Suppressor macrophage treated with lipopolysaccharide for 4 hours (primary cell): ENCODE measurements around the gene TBCD.
"Not testable (repeated sequence)": the region's sequence is repeated elsewhere in the genome, so short reads cannot be mapped to it uniquely, and the experiment has no call there.

Experiments
- DNase-seq: peaks from one replicate; pipeline ENCODE4 v3.0.0-alpha.2; 2020

The TBCD gene

DNA sequence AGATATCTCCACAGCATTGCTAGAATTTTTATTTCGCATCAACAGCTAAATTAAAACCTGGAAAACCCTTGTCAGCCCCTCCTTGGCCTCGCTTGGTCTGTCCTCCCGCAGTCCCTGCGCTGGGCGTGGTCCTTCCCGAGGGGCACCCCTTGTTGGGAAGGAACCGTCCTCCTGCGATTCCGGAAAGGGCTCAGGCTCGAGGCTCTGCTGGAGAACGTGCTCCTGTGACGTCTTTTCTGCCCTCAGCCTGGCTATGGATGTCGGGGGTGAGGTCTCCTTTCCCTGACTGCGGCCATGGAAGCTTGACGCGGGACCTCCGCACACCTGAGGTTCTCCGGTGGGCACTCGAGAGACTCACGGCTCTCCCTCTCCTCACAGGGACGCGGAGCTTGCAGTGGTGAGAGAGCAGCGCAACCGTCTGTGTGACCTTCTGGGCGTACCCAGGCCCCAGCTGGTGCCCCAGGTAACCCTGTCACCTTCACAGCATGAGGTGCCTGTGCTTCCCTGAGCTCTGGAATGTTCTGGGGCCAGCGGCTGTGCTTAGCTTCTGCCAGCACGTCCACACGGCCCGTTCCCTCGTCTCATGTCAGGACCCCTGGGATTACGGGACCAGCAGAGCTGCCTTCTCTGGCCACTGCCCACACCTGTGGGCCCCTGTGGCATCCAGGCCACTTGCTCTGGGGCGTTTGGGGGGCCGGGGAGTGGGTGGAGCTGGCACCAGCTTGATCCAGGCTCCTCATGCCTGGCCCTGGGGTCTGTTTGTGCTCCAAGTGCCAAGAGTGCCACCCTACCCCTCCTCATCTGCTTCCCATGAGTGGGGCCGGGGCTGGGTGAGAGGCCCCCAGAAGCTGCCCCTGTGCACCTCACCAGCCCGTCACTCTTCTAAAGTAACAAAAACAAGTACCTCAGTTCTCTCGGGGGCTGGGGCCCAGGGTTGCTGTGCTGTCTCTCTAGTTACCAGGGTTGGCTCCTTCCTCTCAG, 189.4 kb downstream of the TBCD start:
- no peak for DNase-seq

DNA sequence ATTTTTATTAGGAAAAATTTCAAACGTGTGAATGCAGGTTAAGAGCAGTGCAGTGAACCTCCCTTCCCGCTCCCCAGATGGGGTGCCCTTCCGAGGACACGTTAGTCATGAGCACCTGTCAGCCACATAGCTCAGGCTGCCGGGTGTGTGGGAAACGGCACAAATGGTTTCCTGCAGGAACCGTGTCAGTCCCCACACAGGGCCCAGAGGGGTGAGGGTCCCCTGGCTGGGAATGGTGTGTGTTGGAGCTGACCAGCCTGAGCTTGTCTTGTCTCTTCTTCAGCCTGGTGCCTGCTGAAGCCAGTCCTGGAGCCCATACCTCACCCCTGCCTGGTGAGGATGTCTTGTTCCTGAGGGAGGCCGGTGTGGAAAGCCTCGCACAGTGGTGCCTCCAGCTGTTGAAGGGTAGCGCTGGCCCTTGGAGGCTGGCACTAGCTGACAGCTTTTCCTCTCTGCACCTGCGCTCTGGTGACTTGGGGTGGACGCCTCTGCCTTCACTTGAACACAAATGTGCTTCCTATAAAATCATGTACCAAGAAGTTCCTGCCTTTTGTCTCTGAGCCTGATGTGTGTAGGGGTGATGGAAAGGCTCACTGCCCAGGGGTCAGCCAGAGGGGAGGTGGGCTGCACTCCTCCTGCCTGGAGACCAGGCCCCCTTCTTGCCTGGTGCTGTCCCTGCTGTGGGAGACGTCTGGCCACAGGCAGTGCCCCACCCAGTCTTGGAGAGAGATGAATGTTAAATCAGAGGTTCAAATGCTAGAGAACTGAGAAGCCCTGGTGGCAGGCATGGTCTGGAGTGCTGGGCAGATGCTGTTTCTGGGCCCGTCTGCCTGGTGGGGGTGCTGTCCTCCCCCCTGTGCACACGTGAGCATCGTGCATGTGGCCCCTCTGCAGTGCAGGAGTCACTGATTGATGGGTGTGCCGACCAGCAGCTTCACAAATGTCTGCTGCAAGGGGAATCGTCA, 190.6 kb downstream of the TBCD start:
- no peak for DNase-seq

DNA sequence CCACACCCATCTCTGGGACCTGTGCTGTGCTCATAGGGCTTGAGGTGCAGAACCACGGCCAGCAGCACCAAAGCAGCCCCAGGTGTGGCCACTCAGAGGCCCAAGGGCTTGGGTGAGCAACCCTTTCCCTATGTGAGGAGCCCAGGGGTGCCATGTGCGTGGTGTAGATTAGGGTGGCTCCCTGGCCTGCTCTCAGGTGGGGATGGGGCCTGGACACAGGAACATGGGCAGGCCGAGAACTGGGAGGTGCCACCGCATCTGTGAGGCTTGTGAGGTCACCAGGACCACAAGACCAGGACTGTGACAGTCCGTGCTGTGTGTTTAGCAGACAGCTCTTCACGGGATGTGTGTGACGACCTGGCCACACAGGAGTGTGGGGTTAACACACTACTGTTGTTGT, 191.5 kb downstream of the TBCD start:
- DNase-seq, result no peak

DNA sequence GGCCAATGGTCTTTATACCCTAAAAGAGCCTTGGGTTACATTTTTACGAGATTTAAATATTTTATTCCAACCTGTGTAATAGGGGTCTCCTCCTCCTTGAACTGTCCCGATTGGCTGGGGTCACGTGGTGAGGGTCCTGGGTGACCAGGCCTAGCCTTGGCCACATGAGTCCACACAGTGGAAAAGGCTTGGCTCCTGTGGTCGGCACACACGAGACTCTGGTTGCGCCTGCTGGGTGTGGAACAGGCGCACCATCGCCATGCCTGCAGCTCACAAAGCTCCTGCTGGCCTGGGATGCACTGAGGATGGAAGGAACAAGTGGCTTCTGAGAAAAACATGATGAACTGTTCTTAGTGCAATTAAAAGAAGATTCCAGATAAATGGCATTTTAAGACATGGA, 191.9 kb downstream of the TBCD start:
- DNase-seq, result no peak

DNA sequence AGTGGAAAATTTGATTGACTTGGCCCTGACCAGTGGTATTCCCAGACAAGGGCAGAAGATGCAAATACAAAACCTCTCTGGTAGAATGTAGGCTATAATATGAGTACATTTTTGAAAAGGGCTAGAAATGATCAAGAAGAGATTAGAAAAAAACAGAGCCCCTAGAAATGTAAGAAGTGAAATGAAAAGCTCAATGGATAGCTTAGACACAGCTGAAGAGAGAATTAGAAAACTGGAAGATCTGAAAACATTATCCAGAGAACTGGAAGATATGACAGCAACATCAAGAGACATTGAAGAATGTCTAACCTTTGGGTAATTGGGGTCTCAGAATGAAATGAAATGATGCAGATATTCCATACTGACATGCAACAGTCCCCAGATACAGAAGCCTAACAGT, 193.1 kb downstream of the TBCD start:
- no peak for DNase-seq

DNA sequence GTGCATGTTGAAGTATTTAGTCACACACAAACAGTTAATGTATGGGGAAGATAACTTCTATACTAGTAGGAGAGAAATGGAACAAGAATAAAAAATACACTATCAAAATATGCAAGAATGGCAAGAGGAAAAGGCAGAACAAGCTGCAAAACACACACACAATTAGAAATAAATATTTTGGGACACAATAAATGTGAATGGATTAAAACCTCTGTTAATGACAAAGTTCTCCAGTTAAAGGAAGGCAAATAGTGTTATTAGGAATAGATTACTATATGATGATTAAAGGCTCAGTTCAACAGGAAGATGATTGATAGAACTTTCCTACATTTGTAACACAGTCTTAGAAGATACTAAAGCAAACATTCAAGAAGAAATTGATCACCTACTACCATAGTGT, 194.2 kb downstream of the TBCD start:
- no peak for DNase-seq

DNA sequence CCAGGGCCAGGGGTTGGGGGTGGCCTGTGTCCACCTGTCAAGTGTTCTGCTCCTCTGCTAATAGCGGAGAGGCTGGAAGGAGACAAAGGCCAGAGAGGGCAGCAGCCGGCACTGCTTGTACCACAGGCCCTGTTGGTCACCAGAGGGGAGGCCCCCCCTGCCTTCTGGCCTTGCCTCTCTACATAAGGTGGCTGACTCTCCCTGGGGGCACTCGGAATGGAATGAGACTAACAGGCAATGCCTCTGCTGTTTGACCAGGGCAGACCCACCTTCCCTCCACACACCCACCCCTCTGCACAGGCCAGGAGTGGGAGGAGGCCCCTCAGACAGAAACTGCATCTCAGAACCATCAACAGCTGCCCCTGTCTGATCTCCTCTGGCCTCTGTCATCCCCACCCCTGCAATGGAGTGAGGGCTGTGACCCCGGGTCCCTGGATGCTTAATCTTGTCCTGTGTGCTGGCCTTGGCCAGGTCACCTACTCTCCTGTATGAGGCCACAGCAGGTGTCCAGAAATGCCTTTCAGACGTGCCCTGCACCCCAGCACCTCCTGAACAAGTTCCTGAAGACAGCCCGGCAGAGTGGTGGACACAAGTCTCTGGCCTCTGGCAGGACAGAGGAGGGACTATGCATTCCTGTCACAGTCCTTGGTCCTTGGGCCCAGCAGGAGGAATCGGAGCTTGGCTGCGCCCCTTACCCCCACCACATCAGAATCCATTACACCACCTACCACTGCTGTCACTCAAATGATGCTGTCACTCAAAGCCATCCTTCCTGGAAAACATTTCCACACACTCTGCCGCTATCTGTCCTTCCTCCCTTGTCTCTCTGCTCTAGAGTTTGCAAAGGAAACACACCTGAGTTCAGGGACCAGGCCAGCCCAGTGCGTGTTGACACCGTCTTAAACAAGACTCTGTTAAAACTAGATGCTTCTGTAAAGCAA, 195.5 kb downstream of the TBCD start:
- no peak for DNase-seq

DNA sequence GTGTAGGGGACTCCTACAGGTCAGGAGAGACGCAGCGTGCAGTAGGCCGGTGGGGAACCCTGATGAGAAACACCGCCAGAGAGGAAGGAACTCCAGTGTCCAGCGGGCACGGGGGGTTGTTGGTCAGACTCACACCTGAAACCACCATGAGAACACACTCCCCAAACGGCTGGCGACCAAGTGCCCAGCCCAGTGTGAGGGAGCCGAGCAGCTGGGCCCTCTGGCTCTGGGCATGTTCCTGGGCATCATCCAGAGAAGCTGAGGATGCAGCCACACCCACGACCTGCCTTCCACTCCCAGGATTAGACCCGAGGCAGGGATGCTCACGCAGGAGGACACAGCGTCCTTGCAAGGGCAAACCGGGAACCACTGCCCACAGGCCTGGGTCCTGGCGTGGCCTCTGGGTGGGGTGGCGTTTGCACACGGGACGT, 196.2 kb downstream of the TBCD start:
- no peak for DNase-seq

DNA sequence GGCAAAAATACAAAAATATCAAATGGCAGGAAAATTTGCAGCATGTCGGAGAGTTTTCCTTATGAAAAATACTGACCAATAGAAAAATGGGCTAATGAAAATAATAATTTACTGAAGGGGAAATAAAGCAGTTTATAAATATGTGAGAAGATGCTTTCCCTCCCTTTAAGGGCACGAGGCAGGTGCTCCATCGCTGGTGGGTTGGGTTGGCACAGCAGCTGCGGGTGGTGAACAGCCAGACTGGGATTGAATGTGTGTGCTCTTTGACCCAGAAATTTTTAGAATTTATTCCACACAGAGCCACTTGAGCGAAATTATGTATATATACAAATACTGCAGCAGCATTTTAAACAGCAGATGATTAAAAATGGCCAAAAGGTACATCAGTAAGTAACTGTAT, 197.1 kb downstream of the TBCD start:
- no peak for DNase-seq

DNA sequence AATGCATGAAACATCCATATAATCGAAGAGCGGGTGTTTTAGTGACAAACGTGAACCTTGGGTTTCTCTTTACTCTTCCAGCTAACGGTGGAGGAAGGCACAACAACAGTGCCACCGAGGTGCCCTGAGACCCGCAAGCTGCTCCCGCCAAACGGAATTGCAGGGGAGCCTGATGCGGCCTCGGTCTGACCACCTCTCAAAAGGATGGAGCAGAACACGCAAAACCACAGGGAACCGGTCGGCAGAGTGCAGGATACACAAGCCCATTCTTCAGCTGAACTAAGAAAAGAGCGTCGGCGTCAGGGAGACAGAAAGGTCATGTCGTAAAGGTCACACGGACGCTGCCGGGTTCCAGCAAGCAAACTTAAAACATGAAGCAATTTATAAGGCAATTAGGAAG, 197.5 kb downstream of the TBCD start:
- DNase-seq, result no peak

DNA sequence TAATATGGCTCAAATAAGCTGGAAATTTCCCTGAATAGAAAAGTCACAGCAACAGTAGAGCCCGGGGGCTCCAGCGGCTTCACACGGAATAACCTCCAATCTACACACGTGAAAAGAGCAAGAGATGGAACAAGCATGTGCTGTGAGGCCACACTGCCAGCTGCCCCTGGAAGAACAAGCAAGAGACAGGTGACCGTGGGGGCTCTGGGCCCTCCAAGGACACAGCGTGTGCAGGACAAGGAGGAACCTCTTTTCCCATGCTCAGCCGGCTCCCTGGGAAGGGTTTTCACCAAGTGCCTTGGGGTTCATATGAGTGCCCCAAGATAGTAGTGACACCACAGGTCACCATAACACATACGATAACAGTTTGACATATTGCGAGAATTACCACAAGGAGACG, 198.1 kb downstream of the TBCD start:
- no peak for DNase-seq

DNA sequence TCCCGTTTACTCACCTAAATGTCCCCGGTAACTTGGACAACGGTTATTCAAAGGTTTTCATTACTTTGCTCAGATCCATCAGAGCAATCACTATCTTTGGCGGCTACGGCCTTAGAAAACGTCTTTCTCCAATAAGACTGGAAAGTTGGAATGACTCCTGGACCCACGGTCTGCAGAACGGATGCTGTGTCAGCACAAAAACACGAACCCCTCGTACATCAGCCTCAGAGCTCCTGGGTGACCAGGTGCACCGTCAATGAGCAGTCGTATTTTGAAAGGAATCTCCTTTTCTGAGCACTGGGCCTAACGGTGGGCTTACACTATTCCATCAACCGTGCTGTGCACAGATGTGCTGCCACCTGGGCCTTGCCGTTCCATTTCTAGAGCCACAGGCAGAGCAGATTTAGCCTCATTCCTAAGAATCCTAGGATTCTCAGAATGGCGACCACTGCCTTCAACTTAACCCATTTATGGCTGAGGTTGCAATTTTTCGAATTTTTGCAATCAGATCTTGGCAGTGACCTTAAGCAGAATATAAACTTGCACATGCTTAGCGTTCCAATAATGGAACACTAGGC, 198.7 kb downstream of the TBCD start:
- no peak for DNase-seq

DNA sequence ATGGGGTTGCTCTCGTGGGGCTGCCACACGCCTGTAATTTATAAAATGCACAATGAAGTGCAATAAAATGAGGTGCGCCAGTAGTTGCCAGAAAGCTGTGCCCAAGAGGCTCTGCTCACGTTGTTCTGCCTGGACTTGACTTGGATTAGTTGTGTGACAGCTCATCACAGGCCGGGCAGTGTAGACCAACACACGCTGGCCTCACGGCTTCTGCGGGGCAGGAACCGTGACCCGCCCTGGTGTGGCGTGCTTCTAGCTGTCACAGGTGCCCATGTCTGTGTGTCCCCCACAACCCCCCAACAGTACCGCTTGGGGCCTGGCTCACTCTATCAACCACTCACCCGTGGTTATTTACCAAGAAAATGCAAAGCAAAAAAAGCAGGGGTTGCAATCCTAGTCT, 200.2 kb downstream of the TBCD start:
- DNase-seq, result no peak

DNA sequence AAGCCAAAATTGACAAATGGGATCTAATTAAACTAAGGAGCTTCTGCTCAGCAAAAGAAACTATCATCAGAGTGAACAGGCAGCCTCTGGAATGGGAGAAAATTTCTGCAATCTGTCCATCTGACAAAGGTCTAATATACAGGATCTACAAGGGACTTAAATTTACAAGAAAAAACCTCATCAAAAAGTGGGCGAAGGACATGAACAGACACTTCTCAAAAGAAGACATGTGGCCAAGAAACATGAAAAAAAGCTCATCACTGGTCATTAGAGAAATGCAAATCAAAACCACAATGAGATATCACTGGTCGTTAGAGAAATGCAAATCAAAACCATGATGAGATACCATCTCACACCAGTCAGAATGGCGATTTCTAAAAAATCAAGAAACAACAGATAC, 203.2 kb downstream of the TBCD start:
- DNase-seq, result not testable (repeated sequence)

DNA sequence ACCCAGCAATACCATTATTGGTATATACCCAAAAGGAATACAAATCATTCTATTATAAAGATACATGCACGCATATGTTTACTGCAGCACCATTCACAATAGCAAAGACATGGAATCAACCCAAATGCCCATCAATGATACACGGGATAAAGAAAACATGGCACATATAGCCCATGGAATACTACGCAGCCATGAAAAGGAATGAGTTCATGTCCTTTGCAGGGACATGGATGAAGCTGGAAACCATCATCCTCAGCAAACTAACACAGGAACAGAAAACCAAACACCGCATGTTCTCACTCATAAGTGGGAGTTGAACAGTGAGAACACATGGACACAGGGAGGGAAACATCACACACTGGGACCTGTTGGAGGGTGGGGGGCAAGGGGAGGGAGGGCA, 203.8 kb downstream of the TBCD start:
- DNase-seq, result not testable (repeated sequence)

DNA sequence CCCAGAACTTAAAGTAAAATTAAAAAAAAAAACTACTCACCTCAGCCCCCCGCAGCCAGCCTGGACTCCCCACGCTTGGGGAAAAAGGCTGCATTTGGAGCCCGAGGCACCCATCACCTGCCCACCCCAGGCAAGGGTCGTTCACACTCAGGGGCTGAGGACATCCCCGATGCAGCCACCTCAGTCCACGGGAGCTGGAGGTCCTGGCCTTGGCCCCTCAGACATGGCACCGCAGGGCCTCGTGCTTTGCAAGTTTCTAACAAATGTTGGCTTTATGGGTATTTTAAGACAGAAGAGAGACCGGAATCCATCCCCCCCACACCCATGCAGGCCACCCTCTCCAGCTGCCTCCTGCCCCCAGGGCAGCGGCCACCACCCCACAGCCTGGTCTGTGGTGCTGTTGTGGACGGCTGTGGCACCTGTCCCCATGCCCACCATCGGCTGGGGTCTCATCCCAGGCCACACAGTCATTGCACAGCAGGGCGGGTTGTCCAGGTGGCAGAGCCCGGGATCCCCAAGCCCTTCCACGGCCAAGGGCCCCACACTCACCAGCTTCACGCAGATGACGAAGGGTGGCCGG, 204.4 kb downstream of the TBCD start:
- DNase-seq, result no peak

DNA sequence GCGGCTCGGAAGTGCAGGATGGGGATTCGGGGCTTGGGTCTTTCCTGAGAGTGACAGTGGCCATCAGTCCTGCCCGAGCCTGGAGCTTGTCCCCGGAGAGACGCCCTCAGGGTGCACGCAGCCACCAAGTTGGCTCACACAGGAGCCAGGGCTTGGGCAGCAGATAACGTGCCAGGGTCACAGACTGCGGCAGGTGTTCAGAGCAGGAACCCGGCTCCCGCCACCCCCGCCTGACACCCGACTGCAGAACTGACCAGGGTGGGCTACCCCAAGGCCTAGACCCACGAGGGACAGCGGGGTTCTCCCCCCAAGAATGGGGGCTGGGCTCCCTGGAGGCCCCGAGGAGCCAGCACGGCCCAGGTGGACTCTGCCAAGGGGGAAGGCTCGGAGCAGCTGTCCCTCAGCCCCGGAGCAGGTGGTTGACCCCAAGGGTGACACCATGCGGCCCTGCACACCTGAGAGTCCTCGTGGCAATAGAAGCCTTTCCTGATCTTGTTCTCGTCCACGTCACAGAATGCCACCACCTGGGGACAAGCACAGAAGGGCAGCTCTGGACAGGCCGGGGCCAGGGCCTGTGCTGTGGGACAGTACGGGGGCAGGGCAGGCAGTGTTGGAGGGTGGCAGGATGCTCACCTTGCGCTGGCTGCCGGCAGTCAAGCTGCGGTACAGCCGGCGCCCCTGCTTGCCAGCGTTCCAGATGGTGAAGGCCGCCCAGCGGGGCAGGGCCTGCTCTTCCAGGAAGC, 205.0 kb downstream of the TBCD start:
- DNase-seq, result no peak

DNA sequence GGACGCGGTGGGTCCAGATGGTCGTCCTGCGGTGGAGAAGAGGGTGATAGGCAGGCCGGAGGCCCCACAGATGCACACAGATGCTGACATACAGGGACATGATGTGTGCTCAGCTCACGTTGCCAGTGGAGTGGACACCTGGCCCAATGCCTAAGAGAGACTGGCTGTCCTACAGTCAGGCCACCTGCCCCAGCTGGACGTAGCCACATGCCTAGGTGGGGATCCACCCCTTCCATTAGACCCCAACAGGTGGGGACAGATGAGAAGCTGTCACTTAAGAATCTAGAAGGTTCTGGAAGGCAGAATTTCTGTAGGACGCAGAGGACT, 205.6 kb downstream of the TBCD start:
- DNase-seq, result no peak

DNA sequence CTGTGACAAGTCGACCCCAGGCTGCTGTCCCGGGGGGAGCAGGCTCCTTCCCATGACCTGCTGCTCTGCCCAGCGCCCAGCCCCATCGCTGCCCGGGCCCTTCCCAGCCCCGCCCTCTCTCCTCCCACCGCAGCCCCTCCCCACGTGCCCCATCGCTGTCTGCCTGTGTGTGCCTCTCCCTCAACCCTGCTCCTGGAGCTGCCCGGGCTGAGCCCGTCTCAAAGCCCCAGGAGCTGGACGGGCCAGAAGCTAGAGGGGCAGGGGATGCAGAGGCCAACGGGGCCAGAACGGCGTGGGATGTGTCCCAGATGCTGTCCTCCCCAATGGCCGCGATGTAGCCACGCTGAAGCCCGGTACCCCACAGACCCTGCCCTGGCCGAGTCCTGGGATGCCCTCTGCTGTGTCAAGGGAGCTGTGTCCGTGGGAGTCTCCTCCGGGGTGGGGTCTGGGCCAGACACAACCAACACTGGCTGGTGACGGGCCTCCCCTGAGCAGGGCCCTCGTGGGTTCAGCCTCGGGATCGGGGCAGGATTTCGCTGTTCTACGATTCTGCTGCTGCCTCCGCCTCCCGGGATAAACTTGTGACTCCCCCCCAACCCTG, 206.2 kb downstream of the TBCD start:
- no peak for DNase-seq

DNA sequence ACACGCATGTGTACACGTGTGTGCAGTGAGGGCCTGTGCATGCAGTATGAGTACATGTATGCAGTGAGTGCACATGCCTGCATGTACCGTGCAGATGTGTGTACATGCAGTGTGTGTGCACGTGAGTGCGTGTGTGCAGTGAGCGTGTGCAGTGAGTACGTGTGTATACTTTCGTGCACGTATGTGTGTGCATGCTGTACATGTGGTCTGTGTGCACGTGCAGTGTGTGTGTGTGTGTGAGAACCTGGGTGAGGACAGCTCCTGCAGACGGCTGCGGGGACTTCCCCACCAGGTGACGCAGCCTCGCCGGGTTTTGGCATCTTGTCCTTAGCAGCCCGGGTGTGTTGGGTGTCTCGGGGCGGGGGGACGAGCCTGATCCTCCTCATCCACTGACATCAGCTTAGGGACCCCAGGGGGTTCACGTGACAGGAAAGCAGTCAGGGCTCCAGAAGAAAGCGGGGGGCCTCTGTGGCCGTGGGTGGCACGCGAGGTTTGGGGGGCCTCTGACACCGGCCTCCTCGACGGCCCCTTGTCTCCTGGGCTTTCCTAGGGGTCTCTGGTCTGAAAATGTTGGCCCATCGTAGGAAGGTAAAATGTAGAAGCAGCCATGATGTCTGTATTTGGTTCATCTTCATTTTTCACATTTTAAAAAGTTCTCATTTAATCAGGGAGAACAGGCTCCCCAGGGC, 207.5 kb downstream of the TBCD start:
- DNase-seq, result no peak
